ENCODE results near the gene HAND1.
"Not testable (repeated sequence)": the region's sequence is repeated elsewhere in the genome, so short reads cannot be mapped to it uniquely, and the experiment has no call there.

Gene HAND1

DNA sequence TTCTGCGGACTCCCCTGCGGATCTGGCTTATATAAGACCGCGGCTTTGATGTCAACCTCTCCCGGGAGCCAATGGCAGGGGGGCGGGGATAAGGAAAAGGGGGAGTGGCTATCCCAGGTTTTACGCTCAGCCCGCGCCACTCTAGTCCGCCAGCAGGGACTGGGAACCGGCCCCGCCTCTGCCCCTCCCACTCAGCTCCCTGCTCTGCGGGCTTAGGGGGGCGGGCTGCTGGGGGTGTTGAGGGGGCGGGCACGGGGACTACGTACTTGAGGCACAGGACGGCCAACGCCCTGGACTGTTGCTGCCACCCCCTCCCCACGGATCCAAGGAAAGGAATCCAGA lies at the start of gene HAND1:
Gene HAND1, minus strand, starts transcription at position 4 of the 342 bp plus-strand sequence. CDS start 219 bp downstream, outside the sequence.
- DNase-seq (ENCODE audit: low spot score): no peak

DNA sequence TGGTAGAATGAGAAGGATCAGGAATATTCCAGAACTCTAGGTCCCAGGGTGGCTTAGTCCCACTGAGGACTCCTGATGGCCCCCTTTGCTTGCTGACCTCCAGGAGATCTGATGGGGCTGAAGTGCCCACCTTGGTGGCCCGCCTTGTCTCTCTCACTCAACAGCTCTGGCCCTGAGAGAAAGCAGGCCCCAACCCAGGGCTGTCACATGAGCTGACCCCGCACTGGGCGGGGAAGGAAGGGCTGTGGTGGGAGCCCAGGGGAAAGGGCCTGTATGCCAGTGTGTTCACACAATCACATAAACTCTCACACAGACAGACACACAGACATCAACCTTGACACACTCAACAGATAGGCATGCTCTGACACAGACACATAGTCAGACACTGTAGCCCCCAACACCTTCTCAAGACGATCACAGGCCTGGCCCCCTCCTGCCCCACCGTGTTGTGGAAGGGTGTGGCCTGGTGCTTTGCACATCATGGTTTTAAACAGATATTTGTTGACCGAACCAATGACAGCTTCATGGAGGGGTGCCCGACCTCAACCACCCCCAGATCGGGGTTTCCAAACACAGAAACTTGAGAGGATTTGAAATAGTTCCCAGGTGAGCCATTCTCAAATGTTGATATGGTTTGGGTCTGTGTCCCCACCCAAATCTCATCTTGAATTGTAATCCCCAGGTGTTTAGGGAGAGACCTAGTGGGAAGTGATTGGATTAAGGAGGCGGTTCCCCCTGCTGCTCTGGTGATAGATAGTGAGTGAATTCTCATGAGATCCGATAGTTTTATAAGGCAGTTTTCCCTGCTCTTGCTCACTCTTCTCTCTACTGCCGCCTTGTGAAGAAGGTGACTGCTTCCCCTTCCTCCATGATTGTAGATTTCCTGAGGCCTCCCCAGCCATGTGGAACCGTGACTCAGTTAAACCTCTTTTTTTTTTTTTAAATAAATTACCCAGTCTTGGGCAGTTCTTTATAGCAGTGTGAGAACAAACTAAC lies 48.5 kb upstream of the HAND1 start:
- DNase-seq (ENCODE audit: low spot score): no peak

- no peak for DNase-seq (ENCODE audit: low spot score)
These were observed 46.8 kb upstream of the HAND1 start for GRCh38 chr5:154524859-154525258.

DNA sequence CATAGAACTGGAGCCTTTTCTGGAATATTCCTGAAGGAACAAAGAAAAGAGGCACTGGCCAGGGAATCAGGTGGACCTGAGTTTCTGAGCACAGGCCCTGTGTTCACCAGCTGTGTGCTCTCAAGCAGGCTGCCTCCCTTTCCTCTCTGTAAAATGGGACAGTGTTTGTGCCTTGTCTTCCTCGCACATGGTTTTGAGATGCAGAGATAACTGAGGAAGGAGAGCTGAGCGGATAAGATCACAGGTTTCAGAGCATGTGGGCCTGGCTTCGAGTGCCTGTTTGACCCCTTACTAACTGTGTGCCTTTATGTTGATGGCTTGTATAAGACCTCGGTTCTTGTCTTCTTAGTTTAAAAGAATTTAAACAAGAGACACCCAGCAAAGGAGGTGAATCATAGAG lies 46.2 kb upstream of the HAND1 start:
- no peak for DNase-seq (ENCODE audit: low spot score)

- no peak for DNase-seq (ENCODE audit: low spot score)
These were observed 45.7 kb upstream of the HAND1 start for GRCh38 chr5:154523709-154524108.

GRCh38 chr5:154523104-154523503 lies 45.1 kb upstream of the HAND1 start:
- DNase-seq (ENCODE audit: low spot score): no peak

- no peak for DNase-seq (ENCODE audit: low spot score)
These were observed 44.3 kb upstream of the HAND1 start for GRCh38 chr5:154522284-154522683.

GRCh38 chr5:154521756-154522155 lies 43.7 kb upstream of the HAND1 start:
- DNase-seq (ENCODE audit: low spot score): no peak

GRCh38 chr5:154520861-154521453 lies 42.9 kb upstream of the HAND1 start:
- peak; percentile 30 for DNase-seq (ENCODE audit: low spot score)

DNA sequence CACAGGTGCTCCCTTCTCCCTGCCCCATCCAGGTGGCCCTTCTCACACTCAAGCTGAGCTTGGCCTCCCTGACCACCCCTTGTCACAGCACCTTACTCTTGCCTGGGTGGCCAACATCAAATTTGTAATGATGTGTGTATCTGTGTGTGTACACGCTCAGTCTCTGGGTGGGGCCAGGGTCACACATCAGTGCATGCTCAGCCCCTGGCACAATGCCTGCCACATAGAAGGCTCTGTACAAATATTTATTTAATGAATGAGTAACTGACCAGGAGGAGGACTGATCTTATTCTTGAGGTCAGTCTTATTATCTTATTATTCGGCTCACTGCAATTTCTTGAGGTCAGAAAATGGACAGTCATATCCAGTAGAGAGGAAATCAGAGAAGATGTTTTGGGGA lies 41.3 kb upstream of the HAND1 start:
- DNase-seq (ENCODE audit: low spot score): no peak

DNA sequence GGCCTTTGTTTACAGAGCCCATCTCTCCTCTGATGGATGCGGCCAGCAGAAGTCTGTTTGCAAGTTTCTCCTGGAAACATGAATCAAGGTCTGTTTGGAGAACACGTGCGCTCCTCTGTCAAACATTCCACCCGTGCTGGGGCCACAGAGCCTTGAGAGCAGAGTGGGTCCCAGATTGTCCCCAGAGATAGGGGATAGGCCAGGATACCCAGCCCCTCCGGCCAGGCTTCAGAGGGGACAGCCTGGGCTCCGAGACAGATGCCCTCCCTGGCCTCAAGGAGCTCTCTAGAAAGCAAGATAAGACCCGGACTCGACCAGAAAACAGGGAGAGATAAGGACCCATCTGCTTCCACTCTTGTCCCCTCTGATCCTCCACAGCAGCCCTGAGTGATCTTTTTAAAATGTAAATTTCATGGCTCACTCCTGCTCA lies 40.4 kb upstream of the HAND1 start:
- no peak for DNase-seq (ENCODE audit: low spot score)

GRCh38 chr5:154517810-154518437 lies 39.9 kb upstream of the HAND1 start:
- no peak for DNase-seq (ENCODE audit: low spot score)

- DNase-seq (ENCODE audit: low spot score): no peak
These were observed 39.2 kb upstream of the HAND1 start for GRCh38 chr5:154517181-154517580.

DNA sequence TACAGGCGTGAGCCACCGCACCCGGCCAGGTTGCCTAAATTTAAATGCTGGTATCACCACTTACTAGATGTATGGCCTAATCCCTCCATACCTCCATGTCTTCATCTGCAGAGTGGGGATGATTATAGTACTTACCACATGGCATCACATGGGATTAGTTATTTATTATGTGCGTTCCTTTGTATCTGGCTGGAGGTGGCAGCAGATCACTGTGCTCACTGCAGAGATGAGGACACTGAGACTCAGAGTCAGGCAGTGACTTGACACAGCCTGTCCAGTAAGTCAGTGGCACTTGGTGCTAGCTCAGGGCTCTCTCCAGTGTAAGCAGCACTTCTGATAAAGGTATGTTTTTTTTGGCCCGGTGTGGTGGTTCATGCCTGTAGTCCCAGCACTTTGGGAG lies 38.4 kb upstream of the HAND1 start:
- no peak for DNase-seq (ENCODE audit: low spot score)

GRCh38 chr5:154515488-154515887 lies 37.5 kb upstream of the HAND1 start:
- DNase-seq (ENCODE audit: low spot score): not testable (repeated sequence)

GRCh38 chr5:154514331-154514730 lies 36.3 kb upstream of the HAND1 start:
- DNase-seq (ENCODE audit: low spot score): no peak

GRCh38 chr5:154513669-154514084 lies 35.6 kb upstream of the HAND1 start:
- no peak for DNase-seq (ENCODE audit: low spot score)

DNA sequence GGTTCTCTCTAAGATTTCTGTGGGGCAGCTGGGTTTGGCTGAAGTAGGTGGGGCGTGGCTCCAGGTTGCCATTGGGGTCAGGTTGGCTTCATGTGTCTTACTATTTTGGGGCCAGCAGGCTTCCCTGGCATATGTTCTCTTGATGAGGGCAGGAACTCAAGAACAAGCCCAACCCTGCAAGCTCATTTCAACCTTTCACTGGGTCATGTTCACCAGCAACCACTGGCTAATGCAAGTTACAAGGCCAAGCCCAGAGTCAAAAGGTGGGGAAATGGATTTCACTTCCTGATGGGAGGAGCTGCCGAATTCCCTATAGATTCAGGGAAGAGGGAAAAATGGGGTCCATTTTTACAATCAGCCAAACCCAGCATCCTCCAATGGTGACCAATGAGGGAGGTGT lies 34.0 kb upstream of the HAND1 start:
- no peak for DNase-seq (ENCODE audit: low spot score)

DNA sequence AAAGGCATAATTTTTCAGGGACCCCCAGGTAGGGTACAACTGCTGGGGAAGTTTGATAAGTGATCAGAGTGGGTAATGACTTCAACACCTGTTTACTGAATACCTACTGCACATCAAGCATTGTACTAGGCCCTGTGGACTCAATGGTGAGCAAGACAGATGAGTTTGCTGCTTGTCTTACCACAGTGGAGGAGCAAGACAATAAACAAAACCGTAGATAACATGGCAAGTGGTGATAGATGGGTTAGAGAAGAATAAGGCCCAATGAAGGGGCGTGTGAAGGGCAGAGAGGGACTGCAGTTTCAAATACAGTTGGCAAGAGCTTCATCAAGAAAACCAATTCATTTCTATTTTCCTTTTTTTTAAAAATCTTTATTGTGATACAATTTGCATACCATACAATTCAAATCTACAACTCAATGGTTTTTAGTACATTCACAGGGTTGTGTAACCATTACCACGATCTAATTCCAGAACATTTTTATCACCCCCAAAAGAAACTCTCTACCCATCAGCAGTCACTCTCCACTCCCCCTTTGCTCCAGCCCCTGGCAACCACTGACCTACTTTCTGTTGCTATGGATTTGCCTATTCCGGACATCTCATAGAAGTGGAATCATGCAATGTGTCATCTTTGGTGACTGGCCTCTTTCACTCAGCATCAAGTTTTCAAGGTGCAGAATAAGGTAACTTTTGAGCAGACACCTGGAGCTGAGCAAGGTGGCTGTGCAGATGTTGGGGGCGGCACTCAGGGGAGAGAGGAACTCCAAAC lies 31.9 kb upstream of the HAND1 start:
- no peak for DNase-seq (ENCODE audit: low spot score)

- DNase-seq (ENCODE audit: low spot score): no peak
These were observed 30.1 kb upstream of the HAND1 start for GRCh38 chr5:154508114-154508513.

DNA sequence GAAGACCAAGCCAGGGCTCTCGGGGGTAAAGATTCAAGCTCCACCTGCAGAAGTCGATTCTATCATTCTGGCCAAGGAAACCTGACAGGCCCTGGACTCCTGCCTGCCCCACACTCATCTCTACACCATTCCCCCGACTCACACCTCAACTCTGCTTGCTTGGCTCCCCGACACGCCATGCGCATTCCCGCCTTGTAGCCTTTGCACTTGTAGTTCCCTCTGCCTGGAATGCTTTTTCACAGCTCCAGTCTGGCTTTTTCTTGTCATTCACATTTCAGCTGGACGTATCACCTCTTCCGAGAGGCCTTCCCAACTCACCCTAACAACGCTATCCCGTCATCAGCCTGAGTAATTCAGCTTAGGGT lies 28.7 kb upstream of the HAND1 start:
- DNase-seq (ENCODE audit: low spot score): no peak

- DNase-seq (ENCODE audit: low spot score): no peak
These were observed 28.2 kb upstream of the HAND1 start for GRCh38 chr5:154506049-154506715.

Measured in germinal center (tissue), 1 donor.